ENCODE data around the gene HYKK. TPM values are rescaled to one million over a fixed set of nuclear protein-coding genes. Genes with fewer than 3 reads are reported as not detected.
A peak's percentile ranks its signal among the peaks of the same experiment; 100 is the strongest.

Gene HYKK
- total RNA-seq, 1 donor from 2014 or later, result 6.0 TPM

- no peaks in the 10 kb centered on the region for H3K36me3 Mint-ChIP-seq
- H3K4me1 Mint-ChIP-seq, result peaks cover 10% of the 10 kb centered on the region
- no peaks in the 10 kb centered on the region for H3K9me3 Mint-ChIP-seq
- H3K27ac Mint-ChIP-seq, result peak within 1 kb of the TSS; percentile 63
- peak within 1 kb of the TSS; percentile 76 for H3K4me3 Mint-ChIP-seq
- peak; percentile 85 to 95 for DNase-seq (ENCODE audit: low spot score in 2 of 2, unreplicated experiment in 2 of 2)
- H3K27me3 Mint-ChIP-seq (ENCODE audit: low read depth), result peaks cover 34% of the 10 kb centered on the region
- TF ChIP-seq, protein P1, sequence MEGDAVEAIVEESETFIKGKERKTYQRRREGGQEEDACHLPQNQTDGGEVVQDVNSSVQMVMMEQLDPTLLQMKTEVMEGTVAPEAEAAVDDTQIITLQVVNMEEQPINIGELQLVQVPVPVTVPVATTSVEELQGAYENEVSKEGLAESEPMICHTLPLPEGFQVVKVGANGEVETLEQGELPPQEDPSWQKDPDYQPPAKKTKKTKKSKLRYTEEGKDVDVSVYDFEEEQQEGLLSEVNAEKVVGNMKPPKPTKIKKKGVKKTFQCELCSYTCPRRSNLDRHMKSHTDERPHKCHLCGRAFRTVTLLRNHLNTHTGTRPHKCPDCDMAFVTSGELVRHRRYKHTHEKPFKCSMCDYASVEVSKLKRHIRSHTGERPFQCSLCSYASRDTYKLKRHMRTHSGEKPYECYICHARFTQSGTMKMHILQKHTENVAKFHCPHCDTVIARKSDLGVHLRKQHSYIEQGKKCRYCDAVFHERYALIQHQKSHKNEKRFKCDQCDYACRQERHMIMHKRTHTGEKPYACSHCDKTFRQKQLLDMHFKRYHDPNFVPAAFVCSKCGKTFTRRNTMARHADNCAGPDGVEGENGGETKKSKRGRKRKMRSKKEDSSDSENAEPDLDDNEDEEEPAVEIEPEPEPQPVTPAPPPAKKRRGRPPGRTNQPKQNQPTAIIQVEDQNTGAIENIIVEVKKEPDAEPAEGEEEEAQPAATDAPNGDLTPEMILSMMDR (IDR thresholded peaks at IDR 0.05; ENCODE audit: unreplicated experiment), result no peak
Observed at GRCh38 chr15:78565097-78565950, 57.9 kb downstream of the HYKK start, which contains the start of gene CHRNA5. Gene CHRNA5, plus strand, starts transcription at chr15:78565520. Its CDS starts 200 bp downstream, at chr15:78565720.

DNA sequence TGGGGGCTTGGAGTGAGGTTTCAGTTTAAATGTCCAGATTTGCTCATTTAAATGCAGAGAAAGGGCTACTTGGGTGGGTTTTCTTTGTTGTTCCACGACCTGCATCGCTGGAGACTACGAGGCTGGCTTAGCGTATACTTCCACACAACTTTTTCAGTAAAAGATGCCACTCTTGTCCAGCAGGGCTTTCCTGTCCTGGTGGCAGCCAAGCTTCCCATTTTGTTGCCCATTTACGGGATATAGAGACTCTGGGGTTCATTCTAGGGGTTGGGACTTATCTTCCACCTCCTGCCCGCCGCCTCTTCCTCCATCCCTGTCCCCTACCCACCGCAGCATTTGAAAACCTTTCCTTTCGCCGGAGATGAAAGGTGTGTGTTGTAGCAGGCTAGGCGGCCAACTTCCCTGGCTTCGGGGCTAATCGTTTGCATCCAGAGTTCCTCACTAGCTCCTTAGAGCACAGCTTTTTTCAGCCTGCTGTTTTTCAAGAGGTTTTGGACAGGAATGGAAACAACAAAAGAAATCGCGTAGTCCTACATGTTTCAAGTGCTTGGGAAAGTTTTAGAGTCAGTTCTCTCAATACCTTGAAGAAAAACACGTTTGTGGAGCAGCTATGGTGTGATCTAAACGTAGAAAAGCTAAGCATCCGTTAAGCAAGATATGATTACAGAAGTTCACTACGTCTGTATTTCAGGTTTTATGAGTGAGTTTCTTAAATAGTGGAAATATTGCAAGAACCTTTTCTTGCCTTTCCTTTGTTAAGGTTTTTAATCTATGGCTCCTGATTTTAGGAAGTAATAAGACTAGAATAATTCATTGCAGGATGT, 58.8 kb downstream of the HYKK start:
- peaks cover 10% of the 10 kb centered on the region for H3K4me1 Mint-ChIP-seq
- peak in 1 of 2 experiments; percentile 44 for DNase-seq (ENCODE audit: low spot score in 2 of 2, unreplicated experiment in 2 of 2)
- peak overlapping the region; percentile 63 for H3K27ac Mint-ChIP-seq
- peak overlapping the region; percentile 75 for H3K4me3 Mint-ChIP-seq
- no peaks in the 10 kb centered on the region for H3K9me3 Mint-ChIP-seq
- peaks cover 34% of the 10 kb centered on the region for H3K27me3 Mint-ChIP-seq (ENCODE audit: low read depth)
- no peaks in the 10 kb centered on the region for H3K36me3 Mint-ChIP-seq
- TF ChIP-seq, protein P1 (IDR thresholded peaks at IDR 0.05; ENCODE audit: unreplicated experiment), result peak; percentile 11

- H3K4me3 Mint-ChIP-seq, result peak overlapping the region; percentile 4
- TF ChIP-seq, protein P1 (IDR thresholded peaks at IDR 0.05; ENCODE audit: unreplicated experiment), result no peak
- H3K4me1 Mint-ChIP-seq, result peaks cover 11% of the 10 kb centered on the region
- peaks cover 26% of the 10 kb centered on the region for H3K27me3 Mint-ChIP-seq (ENCODE audit: low read depth)
- H3K36me3 Mint-ChIP-seq, result no peaks in the 10 kb centered on the region
- no peak overlapping the region for H3K27ac Mint-ChIP-seq
- no peaks in the 10 kb centered on the region for H3K9me3 Mint-ChIP-seq
- no peak for DNase-seq (ENCODE audit: low spot score in 2 of 2, unreplicated experiment in 2 of 2)
Observed at GRCh38 chr15:78567531-78567930, 60.2 kb downstream of the HYKK start.

GRCh38 chr15:78570710-78571109, 63.3 kb downstream of the HYKK start:
- H3K4me3 Mint-ChIP-seq, result no peak overlapping the region
- no peaks in the 10 kb centered on the region for H3K9me3 Mint-ChIP-seq
- no peak for DNase-seq (ENCODE audit: low spot score in 2 of 2, unreplicated experiment in 2 of 2)
- H3K36me3 Mint-ChIP-seq, result no peaks in the 10 kb centered on the region
- TF ChIP-seq, protein P1 (IDR thresholded peaks at IDR 0.05; ENCODE audit: unreplicated experiment), result no peak
- peaks cover 11% of the 10 kb centered on the region for H3K4me1 Mint-ChIP-seq
- peaks cover 11% of the 10 kb centered on the region for H3K27me3 Mint-ChIP-seq (ENCODE audit: low read depth)
- H3K27ac Mint-ChIP-seq, result no peak overlapping the region

DNA sequence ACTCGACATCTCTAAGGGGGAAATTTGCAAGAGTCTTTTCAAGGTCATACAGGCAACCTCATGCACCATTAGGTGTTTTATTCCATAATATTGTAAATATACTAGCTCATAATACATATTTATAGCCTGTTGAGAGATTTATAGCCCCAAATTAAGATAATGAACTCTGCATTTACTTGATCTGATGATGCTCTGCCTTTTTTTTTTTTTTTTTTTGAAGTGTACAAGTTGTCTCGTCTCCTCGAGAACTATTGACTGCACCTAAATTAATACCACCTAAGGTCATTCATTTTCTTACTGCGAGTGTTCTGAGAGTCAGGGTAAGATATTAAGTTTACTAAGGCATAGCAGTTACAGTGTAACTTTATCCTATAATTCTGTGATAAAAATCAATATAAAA, 64.0 kb downstream of the HYKK start:
- DNase-seq (ENCODE audit: low spot score in 2 of 2, unreplicated experiment in 2 of 2), result no peak
- peaks cover 9% of the 10 kb centered on the region for H3K27me3 Mint-ChIP-seq (ENCODE audit: low read depth)
- H3K36me3 Mint-ChIP-seq, result no peaks in the 10 kb centered on the region
- H3K4me3 Mint-ChIP-seq, result no peak overlapping the region
- H3K4me1 Mint-ChIP-seq, result peaks cover 8% of the 10 kb centered on the region
- no peaks in the 10 kb centered on the region for H3K9me3 Mint-ChIP-seq
- TF ChIP-seq, protein P1 (IDR thresholded peaks at IDR 0.05; ENCODE audit: unreplicated experiment), result no peak
- no peak overlapping the region for H3K27ac Mint-ChIP-seq

All from mesothelial cell of epicardium (in vitro differentiated cells).